Measurements from ENCODE around the gene OR10K1. TPM values are rescaled to one million over a fixed set of nuclear protein-coding genes. Genes with fewer than 3 reads are reported as not detected.

OR10K1 gene
- total RNA-seq, 1 donor from 2014 or later: not detected

Other genes with a start within 250 kb of the OR10K1 start
- gene CD1A, start 207.4 kb upstream of the OR10K1 start, total RNA-seq: not detected
- gene CD1C, start 171.9 kb upstream of the OR10K1 start, total RNA-seq: 0.32 TPM
- not detected for gene CD1B, start 130.3 kb upstream of the OR10K1 start, total RNA-seq
- not detected for gene CD1E, start 107.9 kb upstream of the OR10K1 start, total RNA-seq
- not detected for gene OR10T2, start 62.4 kb upstream of the OR10K1 start, total RNA-seq
- gene OR10K2, start 35.6 kb upstream of the OR10K1 start, total RNA-seq: not detected
- gene OR10R2, start 10.4 kb downstream of the OR10K1 start, total RNA-seq: not detected
- gene OR6Y1, start 92.6 kb downstream of the OR10K1 start, total RNA-seq: not detected
- not detected for gene OR6P1, start 108.7 kb downstream of the OR10K1 start, total RNA-seq
- gene OR10X1, start 118.1 kb downstream of the OR10K1 start, total RNA-seq: not detected
- not detected for gene OR10Z1, start 143.4 kb downstream of the OR10K1 start, total RNA-seq
- gene SPTA1, start 224.9 kb downstream of the OR10K1 start, total RNA-seq: not detected
- not detected for gene OR6K2, start 238.8 kb downstream of the OR10K1 start, total RNA-seq